KMS-11 (cell line): ENCODE results near the gene PCDH1.

Experiments
- H2AFZ ChIP-seq: fragments of 200-600 bp; sonication (generic); 2 replicates; pipeline ENCODE4 v1.6.1; 2016; ENCODE audit warnings: antibody characterized with exemption, mixed run types, low read depth
- H3K27ac ChIP-seq: fragments of 200-600 bp; sonication (generic); 2 replicates; pipeline ENCODE4 v1.6.1; 2016; ENCODE audit warnings: mild to moderate bottlenecking, mixed run types
- H3K27me3 ChIP-seq: fragments of 200-600 bp; sonication (generic); 2 replicates; pipeline ENCODE4 v1.6.1; 2017; ENCODE audit warnings: mild to moderate bottlenecking, low read depth, mixed run types, moderate library complexity; ENCODE audit not compliant: insufficient read depth
- H3K36me3 ChIP-seq: fragments of 200-600 bp; sonication (generic); 2 replicates; pipeline ENCODE4 v1.6.1; 2017; ENCODE audit warnings: mild to moderate bottlenecking, mixed run types; ENCODE audit not compliant: insufficient read depth
- H3K4me1 ChIP-seq: fragments of 200-600 bp; sonication (generic); 2 replicates; pipeline ENCODE4 v1.6.1; 2016; ENCODE audit warnings: mild to moderate bottlenecking, low read depth, mixed run types; ENCODE audit not compliant: poor library complexity, severe bottlenecking
- H3K4me2 ChIP-seq: fragments of 200-600 bp; sonication (generic); 2 replicates; pipeline ENCODE4 v1.7.0; 2016; ENCODE audit warnings: mild to moderate bottlenecking, mixed run types
- H3K4me3 ChIP-seq: fragments of 200-600 bp; sonication (generic); IDR thresholded peaks from 2 replicates; pipeline ENCODE4 v1.6.1; 2017; ENCODE audit warnings: low read depth, low read length, mixed read lengths; ENCODE audit not compliant: insufficient read depth
- H3K79me2 ChIP-seq: fragments of 200-600 bp; sonication (generic); 2 replicates; pipeline ENCODE4 v1.6.1; 2016; ENCODE audit warnings: low read depth, mixed run types; ENCODE audit not compliant: insufficient read depth
- H3K9ac ChIP-seq: fragments of 200-600 bp; sonication (generic); 2 replicates; pipeline ENCODE4 v1.6.1; 2016; ENCODE audit warnings: mild to moderate bottlenecking, mixed run types
- H4K20me1 ChIP-seq: fragments of 200-600 bp; sonication (generic); 2 replicates; pipeline ENCODE4 v1.6.1; 2016; ENCODE audit warnings: mild to moderate bottlenecking, mixed run types; ENCODE audit not compliant: insufficient read depth
- CTCF ChIP-seq: fragments of 200-600 bp; sonication (generic); conservative IDR thresholded peaks from 2 replicates; pipeline ENCODE4 v1.6.1; 2017; ENCODE audit warnings: low read depth, mild to moderate bottlenecking, antibody characterized with exemption, low read length, moderate library complexity, mixed read lengths

Gene PCDH1

GRCh38 chr5:141870228-141870627 is 8.0 kb downstream of the PCDH1 start:
- no peak for TF ChIP-seq CTCF
- no peak overlapping the region for H3K4me3 ChIP-seq
- no peak overlapping the region for H3K4me2 ChIP-seq
- no peak overlapping the region for H3K9ac ChIP-seq
- no peaks in the 10 kb centered on the region for H3K27me3 ChIP-seq
- no peaks in the 10 kb centered on the region for H4K20me1 ChIP-seq
- H3K27ac ChIP-seq = no peak overlapping the region
- no peaks in the 10 kb centered on the region for H3K79me2 ChIP-seq
- H3K4me1 ChIP-seq = no peaks in the 10 kb centered on the region
- H2AFZ ChIP-seq = no peak overlapping the region
- no peaks in the 10 kb centered on the region for H3K36me3 ChIP-seq

GRCh38 chr5:141869514-141869913 is 8.7 kb downstream of the PCDH1 start:
- H3K79me2 ChIP-seq = no peaks in the 10 kb centered on the region
- H3K4me1 ChIP-seq = no peaks in the 10 kb centered on the region
- H3K27ac ChIP-seq = no peak overlapping the region
- no peak overlapping the region for H3K4me3 ChIP-seq
- TF ChIP-seq CTCF = no peak
- no peak overlapping the region for H3K9ac ChIP-seq
- H3K36me3 ChIP-seq = no peaks in the 10 kb centered on the region
- H3K4me2 ChIP-seq = no peak overlapping the region
- no peak overlapping the region for H2AFZ ChIP-seq
- no peaks in the 10 kb centered on the region for H4K20me1 ChIP-seq
- no peaks in the 10 kb centered on the region for H3K27me3 ChIP-seq

- Histone ChIP-seq H3K9ac (no peak overlapping the region), H3K4me2 (no peak overlapping the region), H3K4me1 (no peaks in the 10 kb centered on the region), H3K4me3 (no peak overlapping the region), H3K27me3 (no peaks in the 10 kb centered on the region), H3K36me3 (no peaks in the 10 kb centered on the region), H2AFZ (no peak overlapping the region), H3K79me2 (no peaks in the 10 kb centered on the region), H3K27ac (no peak overlapping the region), H4K20me1 (no peaks in the 10 kb centered on the region)
- no peak for TF ChIP-seq CTCF
Measured at GRCh38 chr5:141869040-141869439, 9.2 kb downstream of the PCDH1 start.

DNA sequence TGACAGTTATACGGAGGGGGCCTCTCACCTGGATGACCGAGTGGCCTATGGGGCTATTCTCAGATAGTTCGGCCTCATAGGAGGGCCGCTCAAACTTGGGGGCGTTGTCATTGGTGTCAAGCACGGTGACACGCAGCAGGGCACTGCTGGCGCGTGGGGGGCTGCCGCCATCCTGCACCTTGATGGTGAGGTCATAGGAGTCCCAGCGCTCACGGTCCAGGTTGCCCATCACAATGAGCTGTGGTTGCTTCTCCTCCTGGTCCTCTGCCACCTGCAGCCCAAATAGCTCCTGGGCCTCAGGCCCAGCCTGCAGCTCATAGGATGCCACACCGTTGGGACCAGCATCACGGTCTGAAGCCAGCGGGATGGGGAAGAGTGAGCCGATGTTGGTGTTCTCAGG is 9.7 kb downstream of the PCDH1 start:
- H2AFZ ChIP-seq = no peak overlapping the region
- no peaks in the 10 kb centered on the region for H3K79me2 ChIP-seq
- H3K27me3 ChIP-seq = no peaks in the 10 kb centered on the region
- no peak overlapping the region for H3K27ac ChIP-seq
- no peak overlapping the region for H3K9ac ChIP-seq
- no peaks in the 10 kb centered on the region for H3K4me1 ChIP-seq
- H3K36me3 ChIP-seq = no peaks in the 10 kb centered on the region
- no peaks in the 10 kb centered on the region for H4K20me1 ChIP-seq
- H3K4me3 ChIP-seq = no peak overlapping the region
- TF ChIP-seq CTCF = no peak
- H3K4me2 ChIP-seq = no peak overlapping the region

DNA sequence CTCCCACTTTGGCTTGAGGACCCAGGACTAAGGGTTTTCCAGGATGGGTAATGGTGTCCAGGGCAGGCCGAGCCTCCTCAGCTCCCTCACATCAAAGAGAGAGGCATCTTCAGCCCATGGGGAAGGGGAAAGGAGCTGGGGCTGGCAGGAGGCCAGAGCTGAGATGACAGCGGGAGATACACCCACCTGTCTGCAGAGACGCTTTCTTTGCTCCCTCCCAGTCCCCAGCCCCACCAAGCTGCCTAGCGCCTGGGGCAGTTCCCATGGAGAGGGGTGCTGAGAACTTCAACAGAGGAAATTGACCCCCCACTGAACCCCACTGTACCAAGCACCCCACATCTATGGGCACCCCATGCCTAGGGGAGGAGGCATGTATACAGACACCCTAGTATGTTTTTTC is 10.6 kb downstream of the PCDH1 start:
- no peak overlapping the region for H3K9ac ChIP-seq
- H3K4me1 ChIP-seq = no peaks in the 10 kb centered on the region
- H3K27ac ChIP-seq = no peak overlapping the region
- H3K4me2 ChIP-seq = no peak overlapping the region
- no peak for TF ChIP-seq CTCF
- no peaks in the 10 kb centered on the region for H3K36me3 ChIP-seq
- no peak overlapping the region for H3K4me3 ChIP-seq
- H4K20me1 ChIP-seq = no peaks in the 10 kb centered on the region
- no peak overlapping the region for H2AFZ ChIP-seq
- H3K27me3 ChIP-seq = no peaks in the 10 kb centered on the region
- no peaks in the 10 kb centered on the region for H3K79me2 ChIP-seq
